NCI-H2081 treated with DMSO at 0.1 percent for 48 hours (cell line): ENCODE results near the gene ATP11A.
"Not testable (repeated sequence)": the region's sequence is repeated elsewhere in the genome, so short reads cannot be mapped to it uniquely, and the experiment has no call there.

Experiments used
- DNase-seq: peaks from one replicate; lab custom pipeline; 2025; lab: John Stamatoyannopoulos, UW

The ATP11A gene

GRCh38 chr13:112838842-112839117, 148.9 kb downstream of the ATP11A start:
- DNase-seq, result no peak

DNA sequence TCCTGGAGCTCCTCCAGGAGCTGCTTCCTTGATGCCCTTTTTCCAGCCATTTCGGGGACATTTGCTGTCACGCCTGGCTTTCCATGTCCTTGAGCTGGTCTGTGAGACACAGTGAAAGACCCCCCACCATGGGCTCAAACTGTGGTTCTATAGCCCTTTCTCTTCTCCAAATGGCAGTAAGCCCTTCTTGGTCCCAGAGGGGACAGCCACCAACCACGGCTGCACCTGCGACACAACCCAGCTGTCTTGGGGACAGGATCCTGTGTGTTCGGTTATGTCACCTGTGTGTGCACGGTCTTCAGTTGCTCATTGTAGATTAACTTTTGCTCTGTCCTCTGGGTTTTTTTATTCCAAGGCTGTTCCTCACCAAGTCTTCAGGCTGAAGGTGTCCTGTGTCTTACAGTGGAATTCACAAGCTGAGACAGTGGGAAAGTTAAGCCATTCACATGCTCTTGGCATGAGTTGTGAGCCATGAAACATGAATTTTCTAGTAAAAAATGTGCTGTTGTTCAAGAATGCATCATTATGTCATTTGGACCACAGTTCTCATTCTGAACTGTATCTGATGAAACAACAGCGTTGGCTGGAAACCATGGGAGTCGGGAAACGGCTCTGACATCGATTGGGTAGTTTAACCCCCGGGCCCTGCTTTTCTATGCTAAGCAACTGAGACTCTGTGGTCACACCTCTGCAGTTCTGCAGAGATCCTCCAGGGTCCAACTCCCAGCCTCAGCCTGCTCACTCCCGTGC, 149.7 kb downstream of the ATP11A start:
- no peak for DNase-seq

GRCh38 chr13:112840472-112841302, 150.8 kb downstream of the ATP11A start:
- no peak for DNase-seq

GRCh38 chr13:112841303-112842015, 151.6 kb downstream of the ATP11A start:
- not testable (repeated sequence) for DNase-seq

- DNase-seq, result no peak
These were observed 152.6 kb downstream of the ATP11A start for GRCh38 chr13:112842343-112842856.

DNA sequence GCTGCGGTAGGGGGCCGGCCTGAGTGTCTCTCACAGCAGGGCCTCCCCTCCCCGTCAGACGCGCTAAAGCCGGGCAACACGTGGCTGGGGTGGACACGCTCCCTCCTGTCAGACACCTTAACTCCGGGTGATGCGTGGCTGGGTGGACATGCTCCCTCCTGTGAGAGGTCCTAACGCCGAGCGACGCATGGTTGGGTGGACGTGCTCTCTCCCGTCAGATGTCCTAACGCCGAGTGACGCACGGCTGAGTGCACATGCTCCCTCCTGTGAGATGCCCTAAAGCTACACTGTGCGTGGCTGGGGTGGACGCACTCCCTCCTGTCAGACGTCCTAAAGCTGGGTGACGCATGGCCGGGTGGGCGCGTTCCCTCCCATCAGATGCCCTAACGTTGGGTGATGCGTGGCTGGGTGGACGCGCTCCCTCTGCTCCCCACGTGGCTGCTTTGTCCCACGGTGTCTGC, 153.1 kb downstream of the ATP11A start:
- DNase-seq, result no peak

- DNase-seq, result no peak
These were observed 153.7 kb downstream of the ATP11A start for GRCh38 chr13:112843392-112844111.

GRCh38 chr13:112844411-112844810, 154.6 kb downstream of the ATP11A start:
- no peak for DNase-seq

DNA sequence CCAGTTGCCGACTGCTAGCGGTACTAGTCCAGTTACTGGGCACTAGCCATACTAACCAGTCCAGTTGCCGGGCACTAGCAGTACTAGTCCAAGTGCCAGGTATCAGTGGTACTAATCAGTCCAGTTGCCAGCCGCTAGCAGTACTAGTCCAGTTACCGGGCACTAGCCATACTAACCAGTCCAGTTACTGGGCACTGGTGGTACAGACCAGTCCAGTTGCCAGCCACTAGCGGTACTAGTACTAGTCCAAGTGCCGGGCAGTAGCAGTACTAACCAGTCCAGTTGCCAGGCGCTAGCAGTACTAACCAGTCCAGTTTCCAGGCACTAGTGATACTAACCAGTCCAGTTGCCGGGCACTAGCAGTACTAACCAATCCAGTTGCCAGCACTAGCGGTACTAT, 155.0 kb downstream of the ATP11A start:
- DNase-seq, result no peak

DNA sequence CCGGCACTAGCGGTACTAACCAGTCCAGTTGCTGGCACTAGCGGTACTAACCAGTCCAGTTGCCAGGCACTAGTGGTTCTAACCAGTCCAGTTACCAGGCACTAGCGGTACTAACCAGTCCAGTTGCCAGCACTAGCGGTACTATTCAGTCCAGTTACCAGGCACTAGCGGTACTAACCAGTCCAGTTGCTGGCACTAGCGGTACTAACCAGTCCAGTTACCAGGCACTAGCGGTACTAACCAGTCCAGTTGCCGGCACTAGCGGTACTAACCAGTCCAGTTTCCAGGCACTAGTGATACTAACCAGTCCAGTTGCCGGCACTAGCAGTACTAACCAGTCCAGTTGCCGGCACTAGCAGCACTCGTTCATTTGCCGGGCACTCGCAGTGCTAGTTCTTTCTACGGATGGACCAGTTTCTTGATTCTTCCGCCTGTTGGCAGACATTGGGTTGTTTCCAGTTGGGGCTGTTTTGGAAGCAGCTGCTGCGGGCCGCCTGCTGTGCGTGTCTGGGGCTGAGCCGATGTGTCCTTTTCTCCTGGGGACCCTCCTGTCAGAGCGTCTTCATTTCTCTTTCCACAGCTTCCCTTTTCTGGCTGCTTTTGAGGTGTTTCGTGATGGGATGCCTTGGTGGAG, 155.8 kb downstream of the ATP11A start:
- DNase-seq, result no peak

GRCh38 chr13:112846411-112847115, 156.7 kb downstream of the ATP11A start:
- DNase-seq, result no peak

DNA sequence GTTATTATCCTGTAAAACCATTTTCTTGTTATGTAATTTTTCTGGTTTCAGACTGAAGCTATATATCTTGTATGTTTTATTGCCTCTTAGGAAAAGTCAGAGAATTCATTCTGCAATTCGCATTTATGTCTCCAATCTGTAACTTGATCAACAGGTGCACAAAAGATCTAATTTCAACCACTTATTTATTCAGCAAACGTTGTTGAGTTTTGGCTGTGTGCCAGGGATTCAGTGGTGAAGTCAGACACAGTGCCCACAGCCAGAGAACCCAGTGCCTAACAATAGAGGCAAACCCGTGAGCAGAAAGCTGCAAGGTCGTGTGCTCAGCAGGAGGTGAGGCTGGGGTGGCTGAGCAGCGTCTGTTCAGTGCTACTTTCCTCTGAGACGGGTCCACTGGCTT, 159.7 kb downstream of the ATP11A start:
- DNase-seq, result peak; percentile 93

DNA sequence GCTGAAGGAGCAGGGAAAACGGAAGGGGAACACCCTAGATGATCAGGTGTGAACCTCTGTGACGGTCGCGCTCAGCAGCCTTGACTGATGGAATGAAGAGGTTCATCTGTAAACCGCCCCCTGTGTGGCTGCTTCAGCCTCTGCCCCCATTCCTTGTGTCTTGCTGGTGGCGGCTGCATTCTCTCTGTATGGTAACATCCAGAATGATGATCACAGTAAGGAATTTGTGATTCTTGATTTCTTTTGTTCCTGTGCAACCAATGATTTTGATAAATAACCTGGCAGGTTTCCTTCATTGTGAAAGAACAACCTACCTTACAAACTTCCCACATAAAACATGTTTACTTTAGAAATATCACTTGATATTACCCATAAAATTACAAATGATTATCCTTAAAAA, 160.4 kb downstream of the ATP11A start:
- DNase-seq, result no peak

DNA sequence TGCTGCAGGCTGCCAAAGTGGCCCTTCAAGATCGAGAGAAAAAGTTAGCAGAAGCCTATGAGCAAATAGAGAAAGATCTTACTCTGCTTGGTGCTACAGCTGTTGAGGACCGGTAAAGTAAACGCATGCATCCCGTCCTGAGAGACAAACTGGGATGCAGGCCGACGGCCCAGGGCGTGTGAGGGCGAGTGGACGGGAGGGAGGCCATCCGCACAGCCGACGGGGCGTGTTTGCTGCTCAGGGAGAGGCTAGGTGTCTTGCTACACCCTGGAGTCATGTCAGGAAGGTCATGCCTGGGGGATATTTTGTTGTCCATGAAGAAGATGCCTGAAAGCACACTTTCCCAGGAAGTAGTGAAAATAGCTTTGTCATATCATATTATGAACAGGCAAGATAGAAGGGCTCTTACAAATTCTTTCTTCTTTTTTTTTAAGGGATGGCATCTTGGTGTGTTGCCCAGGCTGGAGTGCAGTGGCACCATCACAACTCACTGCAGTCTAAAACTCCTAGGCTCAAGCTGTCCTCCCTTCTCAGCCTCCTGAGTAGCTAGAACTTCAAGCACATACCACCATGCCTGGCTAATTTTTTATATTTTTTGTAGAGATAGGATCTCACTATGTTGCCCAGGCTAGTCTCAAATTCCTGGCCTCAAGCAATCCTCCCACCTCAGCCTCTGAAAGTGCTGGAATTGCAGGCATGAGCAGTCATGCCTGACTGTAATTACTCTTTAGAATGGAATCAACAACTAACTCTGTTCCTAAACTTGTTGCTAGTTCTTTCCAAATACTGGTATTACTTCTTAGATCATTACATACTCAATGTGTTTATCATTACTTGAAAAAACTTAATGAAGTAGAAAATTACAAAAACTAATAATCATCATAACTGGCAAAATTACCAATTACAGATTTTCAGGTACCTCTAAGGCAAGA, 161.5 kb downstream of the ATP11A start:
- no peak for DNase-seq

GRCh38 chr13:112852392-112852791, 162.6 kb downstream of the ATP11A start:
- no peak for DNase-seq

GRCh38 chr13:112852808-112853207, 163.0 kb downstream of the ATP11A start:
- DNase-seq, result no peak

DNA sequence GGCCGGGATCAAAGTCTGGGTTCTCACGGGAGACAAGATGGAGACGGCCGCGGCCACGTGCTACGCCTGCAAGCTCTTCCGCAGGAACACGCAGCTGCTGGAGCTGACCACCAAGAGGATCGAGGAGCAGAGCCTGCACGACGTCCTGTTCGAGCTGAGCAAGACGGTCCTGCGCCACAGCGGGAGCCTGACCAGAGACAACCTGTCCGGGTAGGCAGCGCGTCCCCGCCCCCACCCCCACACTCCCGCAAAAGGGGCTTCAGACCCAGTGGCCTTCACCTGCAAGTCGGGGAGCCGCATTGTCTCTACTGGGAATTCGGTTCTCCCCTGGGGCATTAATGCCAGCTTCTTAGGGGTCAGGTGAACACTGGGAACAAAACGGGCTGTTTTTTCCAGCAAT, 164.5 kb downstream of the ATP11A start:
- DNase-seq, result no peak

GRCh38 chr13:112855859-112856258, 166.0 kb downstream of the ATP11A start:
- DNase-seq, result no peak

DNA sequence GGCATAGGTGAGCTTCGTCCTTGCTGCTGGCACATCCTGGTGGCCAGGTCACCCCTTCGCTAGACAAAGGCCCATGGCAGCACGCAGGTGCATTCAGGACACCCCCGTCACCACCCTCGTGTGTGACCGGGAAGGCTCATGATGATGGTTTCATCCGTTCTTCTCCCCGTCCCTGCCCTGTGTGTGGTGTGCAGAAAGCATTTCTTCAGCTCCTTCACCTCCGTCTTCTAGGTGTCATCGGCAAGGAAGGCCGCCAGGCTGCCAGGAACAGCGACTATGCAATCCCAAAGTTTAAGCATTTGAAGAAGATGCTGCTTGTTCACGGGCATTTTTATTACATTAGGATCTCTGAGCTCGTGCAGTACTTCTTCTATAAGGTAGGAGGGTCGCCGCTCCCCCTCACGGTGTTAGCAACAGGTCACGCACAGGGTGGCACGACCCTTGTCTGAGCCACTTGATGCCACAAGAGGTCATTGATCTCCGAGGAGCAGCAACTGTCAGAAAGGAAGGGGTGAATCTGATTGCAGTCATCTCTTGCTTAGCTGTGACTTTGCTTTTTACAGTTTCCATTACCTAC, 168.2 kb downstream of the ATP11A start:
- no peak for DNase-seq
